Activated CD4-positive, alpha-beta T cell treated with anti-CD3 and anti-CD28 coated beads, Interleukin-2, amount 50 U/mL, for 24 hours (primary cell): ENCODE results near the gene CA10.

Source experiments
- DNase-seq, 2 donors: peaks; one replicate each; pipeline ENCODE4 v3.0.0-alpha.2; 2020; ENCODE audit warnings: low read depth in 1 of 2, low spot score in 1 of 2

Gene CA10

GRCh38 chr17:51733166-51733565 is 425.3 kb downstream of the CA10 start:
- DNase-seq = no peak

GRCh38 chr17:51731941-51732722 is 426.4 kb downstream of the CA10 start:
- no peak for DNase-seq

DNA sequence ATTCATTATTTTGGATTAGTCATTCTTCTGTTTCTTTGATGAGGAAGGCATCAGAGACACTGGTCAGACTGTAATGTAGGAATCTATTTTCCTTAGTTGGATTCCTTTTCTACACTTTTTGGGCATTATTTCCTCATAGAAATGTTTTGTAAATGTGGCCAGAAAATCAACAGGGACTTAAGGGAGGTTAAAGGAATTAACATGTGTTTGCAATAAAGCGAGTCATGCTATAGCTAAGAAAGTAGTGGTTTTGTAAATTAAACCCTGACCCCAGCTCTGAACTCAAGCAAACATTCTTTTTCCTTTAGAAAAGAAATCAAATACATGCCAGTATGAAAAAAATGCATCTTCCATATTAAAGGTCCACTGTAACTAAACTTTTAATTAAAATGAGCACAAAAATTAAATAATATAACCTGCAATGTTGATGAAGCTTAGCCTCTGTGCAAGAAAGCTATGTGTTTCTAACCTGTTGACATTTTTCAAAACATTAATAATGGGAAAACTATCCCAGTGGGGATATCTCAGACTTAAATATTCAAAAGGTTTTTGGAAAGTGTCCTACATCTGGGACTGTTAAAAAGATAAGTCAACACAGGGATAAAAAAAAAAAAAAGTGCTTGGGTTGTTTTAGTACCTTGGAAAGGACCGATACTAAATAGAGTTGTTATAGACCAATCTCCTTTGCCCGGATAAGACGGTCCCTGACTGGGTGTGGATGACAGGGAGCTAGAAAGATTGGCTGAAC is 428.0 kb downstream of the CA10 start:
- no peak for DNase-seq

- no peak for DNase-seq
These were observed 433.3 kb downstream of the CA10 start for GRCh38 chr17:51725185-51725584.

DNA sequence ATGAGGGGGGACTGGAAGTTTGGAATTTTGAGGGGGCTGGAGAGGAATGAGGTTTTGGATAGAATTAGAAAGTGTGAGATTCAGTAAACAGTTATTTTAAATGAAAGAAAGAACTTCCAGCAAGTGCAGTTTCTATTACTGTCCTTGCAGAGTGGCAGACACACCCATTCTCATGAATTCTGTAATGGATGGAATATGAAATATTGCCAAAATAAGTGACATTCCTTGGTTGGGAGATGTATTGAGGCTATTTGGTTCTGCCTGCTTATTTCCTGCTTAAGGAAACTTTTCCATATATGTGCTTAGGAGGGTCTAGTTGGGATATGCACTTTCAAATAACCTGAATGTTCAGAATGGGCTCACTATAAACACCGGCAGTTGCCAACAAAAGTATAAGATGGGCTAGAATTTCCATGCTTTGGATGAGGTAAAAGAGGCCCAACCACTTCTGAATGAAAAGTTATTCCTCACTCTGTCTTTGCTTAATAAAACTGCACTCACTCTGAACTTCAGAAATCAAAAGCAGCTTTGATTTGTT is 434.4 kb downstream of the CA10 start:
- DNase-seq = no peak

- no peak for DNase-seq
These were observed 435.5 kb downstream of the CA10 start for GRCh38 chr17:51722994-51723393.

DNA sequence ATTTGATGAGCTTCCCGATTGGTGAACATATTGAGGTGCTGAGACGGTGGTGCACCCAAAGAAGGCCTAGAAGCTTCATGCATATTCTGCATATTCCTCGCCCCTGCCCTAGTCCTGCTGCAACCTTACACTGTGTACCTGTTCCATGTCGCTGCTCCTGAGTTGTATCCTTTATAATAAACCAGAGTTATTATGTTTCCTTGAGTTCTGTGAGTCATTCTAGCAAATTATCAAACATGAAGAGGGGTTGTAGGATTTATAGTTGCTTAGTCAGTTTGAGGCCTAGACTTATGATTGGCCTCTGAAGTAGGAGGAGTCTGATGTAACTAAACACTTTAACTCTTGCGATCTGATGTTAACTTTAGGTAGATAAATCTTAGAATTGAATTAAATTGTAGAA is 436.8 kb downstream of the CA10 start:
- DNase-seq = no peak

DNA sequence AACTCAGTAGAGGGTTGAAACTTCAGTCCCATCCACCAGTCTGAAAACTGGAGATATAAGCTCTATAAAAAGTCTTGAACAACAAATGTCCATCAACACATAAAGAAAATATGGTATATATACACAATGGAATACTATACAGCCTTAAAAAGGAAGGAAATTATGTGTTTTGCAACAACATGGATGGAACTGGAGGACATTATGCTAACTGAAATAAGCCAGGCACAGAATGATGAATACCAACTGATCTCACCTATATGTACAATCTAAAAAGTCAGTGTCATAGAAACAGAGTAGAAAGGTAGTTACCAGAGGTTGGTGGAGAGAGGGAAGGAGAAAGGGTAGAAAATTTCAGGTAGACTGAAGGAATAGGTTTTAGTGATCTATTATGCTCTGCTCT is 438.1 kb downstream of the CA10 start:
- DNase-seq = no peak

DNA sequence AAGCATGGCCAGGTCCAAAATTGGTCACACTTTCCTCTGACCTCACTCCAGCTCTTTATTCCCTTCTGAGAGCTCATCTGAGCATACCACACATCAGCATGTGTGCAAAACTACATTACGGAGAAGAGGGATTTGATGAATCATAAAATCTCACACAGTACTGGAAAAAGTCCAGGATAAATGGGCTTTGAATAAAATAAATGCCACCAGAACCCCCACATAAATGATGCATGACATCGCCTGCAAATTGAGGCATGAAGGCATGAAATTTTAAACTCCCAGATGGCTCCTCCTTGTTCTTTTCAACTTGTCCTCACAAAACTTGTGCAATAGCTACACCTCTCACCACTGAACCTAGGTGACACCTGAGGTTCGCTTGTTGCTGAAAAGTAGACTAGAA is 439.5 kb downstream of the CA10 start:
- no peak for DNase-seq

DNA sequence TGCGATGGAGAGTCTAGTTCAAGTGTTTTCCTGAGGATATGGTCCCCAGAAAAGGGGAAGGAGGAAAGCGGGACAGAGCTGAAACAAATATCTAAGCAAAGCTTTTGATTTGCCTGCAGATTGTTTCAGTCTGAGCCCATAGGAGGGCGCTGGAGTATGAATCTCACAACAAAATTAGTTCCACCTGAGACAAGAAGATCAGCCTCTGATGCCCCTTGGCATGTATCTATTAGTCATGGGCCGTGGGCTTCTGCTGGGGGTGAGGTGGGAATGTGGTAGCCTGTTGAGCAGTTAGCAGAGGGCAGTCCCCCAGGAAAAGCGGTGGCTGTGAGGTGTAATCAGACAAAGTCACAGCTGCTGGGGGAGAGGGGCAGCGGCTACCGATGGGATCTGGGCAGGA is 446.9 kb downstream of the CA10 start:
- DNase-seq = no peak

DNA sequence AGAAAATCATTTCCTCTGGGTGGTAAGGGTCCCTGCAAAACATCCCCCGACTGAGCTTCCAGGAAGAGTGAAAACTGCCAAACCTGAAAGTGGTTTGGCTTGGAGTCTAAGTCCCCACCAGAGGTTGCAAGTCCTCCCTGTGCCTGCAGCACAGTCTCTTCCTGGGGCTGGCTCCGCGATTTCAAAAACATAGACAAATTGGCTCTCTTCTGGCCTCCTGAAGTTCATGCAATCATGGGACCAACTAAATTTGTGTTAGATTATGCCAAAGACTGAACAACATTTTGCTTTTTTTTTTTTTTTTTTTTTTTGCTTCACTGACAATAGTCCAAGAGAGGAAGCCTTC is 447.9 kb downstream of the CA10 start:
- no peak for DNase-seq

DNA sequence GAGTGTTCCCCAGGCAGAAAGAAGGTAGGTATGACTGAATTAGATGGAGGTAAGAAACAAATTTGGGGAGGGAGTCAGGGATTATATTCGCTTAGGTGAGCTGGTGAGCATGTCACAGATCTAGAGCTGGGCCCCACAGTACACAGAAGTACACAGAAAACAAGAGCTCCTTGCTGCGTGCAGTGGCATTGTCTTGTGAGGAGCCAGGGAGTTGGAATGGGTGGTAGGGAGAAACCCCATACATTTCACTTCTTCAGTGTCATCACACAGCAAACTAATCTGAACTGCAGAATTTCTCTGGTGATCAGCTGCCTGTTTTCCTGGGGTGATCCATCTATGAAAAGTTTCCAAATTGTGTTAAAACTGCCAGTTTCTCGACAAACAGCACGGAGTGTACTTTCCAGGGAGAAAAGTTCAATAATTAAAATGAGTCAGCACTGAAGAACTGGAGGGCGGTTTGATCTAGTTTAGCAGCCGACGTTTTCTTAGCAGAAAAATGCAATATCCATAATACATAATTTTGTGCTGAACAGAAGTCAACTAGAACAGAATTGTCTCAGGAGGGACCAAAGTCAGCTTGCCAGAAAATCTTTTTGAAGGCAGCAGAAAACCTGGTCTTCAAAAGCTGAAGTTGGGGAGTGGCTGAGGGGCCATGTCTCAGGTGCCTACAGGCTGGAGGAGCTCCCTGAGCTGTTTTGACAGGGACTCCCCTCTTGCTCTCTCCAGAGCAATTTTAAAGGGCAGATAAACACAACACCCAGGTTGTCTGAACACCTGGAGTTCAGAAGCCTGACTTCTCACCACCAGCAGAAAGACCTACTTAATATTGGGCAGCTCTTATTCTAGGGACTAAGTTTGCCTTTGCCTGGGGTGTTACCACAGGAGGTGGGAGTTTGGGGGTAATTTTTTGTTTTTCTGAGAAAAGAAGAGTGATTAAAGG is 448.6 kb downstream of the CA10 start:
- no peak for DNase-seq

GRCh38 chr17:51707216-51707615 is 451.3 kb downstream of the CA10 start:
- no peak for DNase-seq

DNA sequence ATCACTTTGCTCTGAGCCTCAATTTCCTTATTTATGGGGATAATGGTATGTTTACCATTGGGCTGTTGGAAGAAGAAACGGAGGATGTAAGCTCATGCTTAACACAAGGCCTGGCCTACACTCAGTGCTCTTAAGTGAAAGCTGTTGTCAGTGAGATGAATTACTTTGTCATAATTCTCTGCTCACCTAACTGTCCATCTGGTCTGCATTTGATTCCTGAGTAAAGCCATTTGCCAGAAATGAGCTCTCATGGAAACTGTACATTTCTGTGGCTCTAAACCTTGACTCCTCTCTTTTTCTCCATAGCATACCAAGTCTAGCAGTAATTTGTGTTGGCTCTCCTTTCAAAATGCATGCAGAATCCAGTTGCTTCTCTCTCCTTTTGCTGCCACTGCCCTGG is 452.4 kb downstream of the CA10 start:
- no peak for DNase-seq

DNA sequence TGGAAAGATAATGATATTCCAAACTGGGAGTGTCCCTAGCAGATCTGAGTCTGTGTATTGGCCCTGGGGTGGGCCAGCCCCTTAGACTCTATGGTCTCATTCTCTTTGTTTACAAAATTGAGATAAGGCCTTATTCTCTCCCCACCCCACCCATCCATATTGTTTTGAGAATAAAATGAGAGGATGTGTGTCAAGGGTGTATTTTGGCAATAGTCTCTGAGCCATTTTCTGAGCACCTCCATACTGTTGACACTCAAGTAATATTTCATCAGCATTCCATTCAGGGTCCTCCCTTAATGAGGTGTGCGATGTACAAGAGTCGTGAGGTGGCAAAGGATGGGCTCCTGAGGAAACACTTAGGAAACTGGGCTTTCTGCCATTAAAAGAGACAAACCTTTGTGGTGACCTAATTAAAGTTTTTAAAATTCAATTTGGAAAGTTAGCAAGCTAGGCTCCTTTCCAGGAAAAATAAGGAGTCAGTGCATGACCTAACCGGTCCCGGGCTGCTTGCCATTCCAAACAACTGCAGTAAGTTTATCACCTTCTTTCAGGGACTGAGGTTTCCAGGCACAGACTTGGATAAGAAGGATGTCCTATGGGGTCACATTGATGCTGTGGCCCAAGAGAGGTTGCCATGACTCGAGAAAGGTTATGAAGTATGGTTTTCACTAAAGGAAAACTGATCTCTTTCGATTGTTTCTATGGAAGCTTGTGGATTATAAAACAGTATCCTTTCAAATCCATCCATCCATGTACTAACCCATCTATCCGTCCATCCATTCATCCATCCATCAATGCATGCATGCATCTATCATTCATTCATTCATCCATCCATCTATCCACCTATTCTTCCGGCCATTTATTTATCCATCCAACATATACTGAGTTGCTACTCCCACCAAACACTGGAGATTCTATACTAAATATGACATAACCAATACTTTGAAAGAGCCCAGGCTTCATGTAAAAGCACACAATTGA is 454.9 kb downstream of the CA10 start:
- no peak for DNase-seq

DNA sequence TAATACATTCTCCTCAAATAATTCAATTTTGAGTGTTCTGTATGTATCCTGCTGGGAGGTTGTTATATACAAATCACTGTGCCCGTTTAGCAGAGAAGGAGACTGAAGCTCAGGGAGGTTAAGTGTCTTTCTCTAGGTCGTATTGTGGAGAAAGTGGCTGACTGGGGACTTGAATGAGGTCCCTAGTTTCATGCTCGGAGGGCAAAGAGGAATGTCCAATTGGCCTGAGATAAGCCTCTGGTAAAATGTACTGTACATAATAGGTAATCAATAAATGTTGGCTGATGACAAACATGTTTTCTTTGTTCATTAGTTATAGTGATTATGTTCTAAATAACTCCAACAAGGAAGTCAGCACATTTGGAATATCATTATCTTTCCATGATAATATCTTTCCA is 455.6 kb downstream of the CA10 start:
- no peak for DNase-seq

- no peak for DNase-seq
These were observed 457.0 kb downstream of the CA10 start for GRCh38 chr17:51701501-51701900.

DNA sequence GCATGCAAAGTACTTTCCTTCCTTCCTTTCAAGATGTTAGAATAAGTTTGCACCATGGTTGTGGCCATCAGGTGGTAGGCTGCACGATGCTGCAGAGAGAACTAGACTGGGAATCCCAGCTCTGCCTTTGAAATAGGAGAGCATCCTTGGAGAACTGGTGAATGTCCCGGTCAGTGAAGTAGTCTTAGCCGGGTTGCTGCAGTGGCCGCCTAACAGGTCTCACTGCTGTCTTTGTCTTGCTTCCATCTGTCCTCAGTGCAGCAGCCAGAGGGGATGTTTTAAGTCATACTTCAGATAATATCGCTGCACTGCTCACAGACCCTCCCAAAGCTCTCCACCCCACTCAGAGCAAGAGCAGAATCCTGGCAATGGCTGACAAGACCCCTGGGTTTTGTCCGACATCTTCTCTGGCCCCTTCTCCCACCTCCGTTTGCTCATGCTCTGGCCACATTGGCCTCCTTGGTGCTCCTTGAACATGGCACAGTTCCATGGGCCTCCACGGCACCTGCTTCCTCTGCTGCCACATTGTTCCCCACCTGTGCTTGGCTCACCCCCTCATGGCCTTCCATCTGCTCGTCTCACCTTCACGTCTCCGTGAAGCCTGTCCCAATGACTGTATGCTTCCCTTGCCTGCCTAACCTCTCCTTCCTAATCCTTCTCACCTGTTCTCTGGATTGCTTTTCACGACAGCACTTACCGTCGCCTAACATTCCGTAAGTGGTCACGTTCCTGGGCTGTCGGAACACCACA is 458.3 kb downstream of the CA10 start:
- no peak for DNase-seq

GRCh38 chr17:51699303-51699702 is 459.2 kb downstream of the CA10 start:
- DNase-seq = no peak

GRCh38 chr17:51692917-51693316 is 465.6 kb downstream of the CA10 start:
- DNase-seq = no peak
